CD14-positive monocyte (primary cell): ENCODE measurements around the gene SLC1A7. TPM values are rescaled to one million over a fixed set of nuclear protein-coding genes. Genes with fewer than 3 reads are reported as not detected.

Source experiments
- DNase-seq, 3 donors: peaks; one replicate each; pipeline ENCODE4 v3.0.0-alpha.2; 2011 to 2022
- H2AFZ ChIP-seq: 2 replicates; pipeline ENCODE4 v1.6.0; 2012; ENCODE audit warnings: mild to moderate bottlenecking, low read depth, low read length, inconsistent platforms; ENCODE audit not compliant: insufficient read depth, poor library complexity, severe bottlenecking
- H3K27ac ChIP-seq, 2 donors: 1 replicate in 1 of 2; 2 replicates in 1 of 2; pipeline ENCODE4 v1.5.1; 2012 to 2013; ENCODE audit warnings: low read length in 2 of 2, control low read depth in 1 of 2, inconsistent platforms in 1 of 2, low read depth in 1 of 2, mild to moderate bottlenecking in 1 of 2
- H3K27me3 ChIP-seq, 2 donors: one replicate each; pipeline versions ENCODE4 v1.6.0 to v1.6.1; 2011 to 2013; ENCODE audit warnings: low read length in 2 of 2; ENCODE audit not compliant: control insufficient read depth in 2 of 2, insufficient read depth in 2 of 2
- H3K36me3 ChIP-seq, 2 donors: replicated peaks in 1 of 2; 1 replicate in 1 of 2; 2 replicates in 1 of 2; pipeline versions ENCODE4 v1.5.1 to v1.6.1; 2012 to 2013; ENCODE audit warnings: low read length in 2 of 2, control low read depth in 1 of 2, inconsistent platforms in 1 of 2, mild to moderate bottlenecking in 1 of 2; ENCODE audit not compliant: insufficient read depth in 2 of 2, control insufficient read depth in 1 of 2
- H3K4me1 ChIP-seq, 2 donors: 1 replicate in 1 of 2; 2 replicates in 1 of 2; pipeline versions ENCODE4 v1.5.1 to v1.6.1; 2012 to 2013; ENCODE audit warnings: low read length in 2 of 2, control low read depth in 1 of 2, inconsistent platforms in 1 of 2, mild to moderate bottlenecking in 1 of 2, moderate library complexity in 1 of 2; ENCODE audit not compliant: insufficient read depth in 2 of 2, control insufficient read depth in 1 of 2
- H3K4me2 ChIP-seq: replicated peaks from 2 replicates; pipeline ENCODE3; 2012; ENCODE audit warnings: low read length, moderate library complexity, mild to moderate bottlenecking; ENCODE audit not compliant: poor library complexity, severe bottlenecking; ENCODE audit errors: extremely low read depth
- H3K4me3 ChIP-seq, 3 experiments: fragments of 200-600 bp in 1 of 3; sonication (generic) in 1 of 3; replicated peaks in 1 of 3; 1 replicate in 2 of 3; 2 replicates in 1 of 3; pipeline ENCODE4 v1.5.1; 2011 to 2013; ENCODE audit warnings: low read length in 3 of 3, mild to moderate bottlenecking in 3 of 3, control low read depth in 2 of 3, low read depth in 2 of 3, inconsistent platforms in 1 of 3, moderate library complexity in 1 of 3
- H3K79me2 ChIP-seq: 2 replicates; pipeline ENCODE4 v1.6.0; 2012; ENCODE audit warnings: mild to moderate bottlenecking, control low read depth, inconsistent platforms, low read length, moderate library complexity; ENCODE audit not compliant: insufficient read depth
- H3K9ac ChIP-seq: 2 replicates; pipeline ENCODE4 v1.6.0; 2017; ENCODE audit warnings: low read length, mild to moderate bottlenecking; ENCODE audit not compliant: insufficient read depth, poor library complexity, severe bottlenecking
- H3K9me3 ChIP-seq, 2 donors: replicated peaks in 1 of 2; 1 replicate in 1 of 2; 2 replicates in 1 of 2; pipeline versions ENCODE4 v1.5.1 to v1.6.1; 2012 to 2013; ENCODE audit warnings: low read length in 2 of 2, control low read depth in 1 of 2; ENCODE audit not compliant: control insufficient read depth in 1 of 2, insufficient read depth in 1 of 2
- H4K20me1 ChIP-seq: 2 replicates; pipeline ENCODE4 v1.6.0; 2012; ENCODE audit warnings: mild to moderate bottlenecking, low read length, control low read depth, moderate library complexity; ENCODE audit not compliant: insufficient read depth
- H3K27ac Mint-ChIP-seq, 7 donors: one replicate each; pipeline ENCODE4 v1.8.0; 2020; ENCODE audit warnings: mild to moderate bottlenecking in 7 of 7, mixed read lengths in 7 of 7, moderate library complexity in 6 of 7, inconsistent platforms in 2 of 7
- H3K27me3 Mint-ChIP-seq, 3 donors: one replicate each; pipeline ENCODE4 v1.8.0; 2021 to 2022; ENCODE audit warnings: low read depth in 3 of 3, mild to moderate bottlenecking in 3 of 3, mixed read lengths in 3 of 3, moderate library complexity in 3 of 3, inconsistent platforms in 1 of 3
- H3K36me3 Mint-ChIP-seq, 2 donors: one replicate each; pipeline ENCODE4 v1.8.0; 2020; ENCODE audit warnings: mixed read lengths in 2 of 2, inconsistent platforms in 1 of 2, mild to moderate bottlenecking in 1 of 2
- H3K4me1 Mint-ChIP-seq: one replicate; pipeline ENCODE4 v1.8.0; 2020; ENCODE audit warnings: mild to moderate bottlenecking, mixed read lengths
- H3K4me3 Mint-ChIP-seq, 2 donors: one replicate each; pipeline ENCODE4 v1.8.0; 2020; ENCODE audit warnings: mild to moderate bottlenecking in 2 of 2, mixed read lengths in 2 of 2, moderate library complexity in 1 of 2
- H3K9me3 Mint-ChIP-seq, 7 donors: one replicate each; pipeline ENCODE4 v1.8.0; 2020 to 2022; ENCODE audit warnings: mixed read lengths in 7 of 7, mild to moderate bottlenecking in 6 of 7, moderate library complexity in 6 of 7, inconsistent platforms in 2 of 7
- WGBS: methylation state at CpG from one replicate; pipeline ENCODE4 v1.1.5; 2013; ENCODE audit warnings: missing lambda C conversion rate; ENCODE audit not compliant: insufficient coverage; 5-methylcytosine and 5-hydroxymethylcytosine counted together
- intact Hi-C, 2 donors: fragments of 100-400 bp; cut with micrococcal nuclease; formaldehyde crosslinking; loops; one replicate each; pipeline versions ENCODE4 v1.15.0 to v1.15.1; 2023
- polyA plus RNA-seq, 3 donors: library from polyadenylated mRNA; depleted of rRNA in 1 of 3; unstranded in 2 of 3; stranded (reverse) in 1 of 3; fragments of 300-500 nt in 2 of 3; fragments of >200 nt in 1 of 3; fragmentation: Illumina TruSeq in 2 of 3; gene quantifications; 1 replicate in 2 of 3; 2 replicates in 1 of 3; pipeline ENCODE4 v1.2.3, GENCODE V29; 2012 to 2021
- TF ChIP-seq, protein P1 (sequence below): fragments of 200-600 bp; IDR thresholded peaks from one replicate; pipeline ENCODE4 v1.8.0; 2022; ENCODE audit warnings: antibody characterized with exemption, mild to moderate bottlenecking

The SLC1A7 gene
- polyA plus RNA-seq, 3 donors = not detected

DNA sequence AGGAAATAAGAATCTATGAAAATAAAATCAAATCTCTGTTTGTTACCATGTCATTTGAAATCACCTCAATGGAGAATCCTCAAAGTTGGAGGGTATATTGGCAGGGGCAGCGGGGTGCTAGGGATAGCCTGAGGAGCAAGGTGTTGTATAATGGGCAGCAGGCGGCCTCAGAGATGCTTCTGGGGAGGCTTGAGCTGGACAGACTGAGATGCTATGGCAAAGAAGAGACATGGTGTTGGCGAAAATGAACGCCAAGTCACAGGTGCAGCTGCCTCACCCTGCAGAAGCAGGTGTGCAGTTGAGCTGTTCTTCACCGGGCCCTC, 3.1 kb upstream of the SLC1A7 start:
- Histone ChIP-seq H3K36me3 (no peaks in the 10 kb centered on the region), H3K4me2 (no peak overlapping the region), H3K79me2 (no peaks in the 10 kb centered on the region), H3K9ac (no peak overlapping the region), H3K4me3 (no peak overlapping the region), H3K9me3 (no peaks in the 10 kb centered on the region), H4K20me1 (no peaks in the 10 kb centered on the region), H3K27ac (no peak overlapping the region), H3K4me1 (no peaks in the 10 kb centered on the region), H2AFZ (no peak overlapping the region), H3K27me3 (no peaks in the 10 kb centered on the region)
- Mint-ChIP-seq H3K4me1 (no peaks in the 10 kb centered on the region), H3K9me3 (no peaks in the 10 kb centered on the region), H3K27ac (no peak overlapping the region), H3K27me3 (peaks cover 3 to 8% (median 6%) of the 10 kb centered on the region in 3 donors), H3K4me3 (no peak overlapping the region), H3K36me3 (no peaks in the 10 kb centered on the region)
- intact Hi-C loops = no loop called here
- TF ChIP-seq, protein P1, sequence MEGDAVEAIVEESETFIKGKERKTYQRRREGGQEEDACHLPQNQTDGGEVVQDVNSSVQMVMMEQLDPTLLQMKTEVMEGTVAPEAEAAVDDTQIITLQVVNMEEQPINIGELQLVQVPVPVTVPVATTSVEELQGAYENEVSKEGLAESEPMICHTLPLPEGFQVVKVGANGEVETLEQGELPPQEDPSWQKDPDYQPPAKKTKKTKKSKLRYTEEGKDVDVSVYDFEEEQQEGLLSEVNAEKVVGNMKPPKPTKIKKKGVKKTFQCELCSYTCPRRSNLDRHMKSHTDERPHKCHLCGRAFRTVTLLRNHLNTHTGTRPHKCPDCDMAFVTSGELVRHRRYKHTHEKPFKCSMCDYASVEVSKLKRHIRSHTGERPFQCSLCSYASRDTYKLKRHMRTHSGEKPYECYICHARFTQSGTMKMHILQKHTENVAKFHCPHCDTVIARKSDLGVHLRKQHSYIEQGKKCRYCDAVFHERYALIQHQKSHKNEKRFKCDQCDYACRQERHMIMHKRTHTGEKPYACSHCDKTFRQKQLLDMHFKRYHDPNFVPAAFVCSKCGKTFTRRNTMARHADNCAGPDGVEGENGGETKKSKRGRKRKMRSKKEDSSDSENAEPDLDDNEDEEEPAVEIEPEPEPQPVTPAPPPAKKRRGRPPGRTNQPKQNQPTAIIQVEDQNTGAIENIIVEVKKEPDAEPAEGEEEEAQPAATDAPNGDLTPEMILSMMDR = no peak
- no peak for DNase-seq
- 85% methylated on average over 5 of the region's 5 CpGs for WGBS

DNA sequence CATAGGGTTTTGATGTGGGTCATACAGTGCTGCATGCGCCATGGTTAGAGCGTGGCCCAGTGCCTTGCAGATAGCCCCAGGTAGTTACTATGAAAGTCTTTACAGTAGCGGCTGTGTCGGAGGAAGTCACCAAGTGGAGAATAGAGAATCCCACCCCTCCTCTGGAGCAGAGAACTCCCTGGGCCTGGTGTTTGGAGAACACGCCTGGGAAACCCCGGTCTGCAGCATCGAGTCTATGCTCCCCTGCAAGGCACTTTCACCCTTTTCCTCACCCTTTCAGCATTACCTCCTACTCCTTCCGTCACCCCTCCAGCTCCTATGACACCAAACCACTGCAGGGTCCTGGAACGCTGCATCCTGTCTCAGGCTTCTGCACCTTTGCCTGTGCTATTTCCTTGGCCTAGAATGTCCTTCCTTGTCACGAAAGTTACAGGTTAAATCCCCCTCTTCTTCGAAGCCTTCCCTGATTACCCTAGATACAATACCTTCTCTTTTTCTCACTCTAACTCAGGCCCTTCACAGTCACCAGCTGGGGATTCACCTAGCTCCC, 2.7 kb upstream of the SLC1A7 start:
- H3K4me3 Mint-ChIP-seq = no peak overlapping the region
- no peaks in the 10 kb centered on the region for H3K9me3 Mint-ChIP-seq
- TF ChIP-seq, protein P1 = no peak
- H3K27ac Mint-ChIP-seq = no peak overlapping the region
- Histone ChIP-seq H3K4me3 (no peak overlapping the region), H3K9me3 (no peaks in the 10 kb centered on the region), H3K27ac (no peak overlapping the region), H3K4me2 (no peak overlapping the region), H3K9ac (no peak overlapping the region), H4K20me1 (no peaks in the 10 kb centered on the region), H3K4me1 (no peaks in the 10 kb centered on the region), H2AFZ (no peak overlapping the region), H3K79me2 (no peaks in the 10 kb centered on the region), H3K36me3 (no peaks in the 10 kb centered on the region), H3K27me3 (no peaks in the 10 kb centered on the region)
- DNase-seq = no peak
- H3K36me3 Mint-ChIP-seq = no peaks in the 10 kb centered on the region
- WGBS = 100% methylated on average over 6 of the region's 11 CpGs
- H3K27me3 Mint-ChIP-seq = peaks cover 3 to 8% (median 6%) of the 10 kb centered on the region in 3 donors
- intact Hi-C loops = no loop called here
- H3K4me1 Mint-ChIP-seq = no peaks in the 10 kb centered on the region
